HepG2 (cell line): ENCODE measurements around the gene GRIN2C. TPM values are rescaled to one million over a fixed set of nuclear protein-coding genes. Genes with fewer than 3 reads are reported as not detected.

ENCODE experiments used
- AKAP8 ChIP-seq: sonication (generic); formaldehyde crosslinking; IDR thresholded peaks from 2 replicates; pipeline ENCODE4 v1.5.1; 2020; ENCODE audit warnings: mild to moderate bottlenecking, missing genetic modification reagents
- ARID2 ChIP-seq: sonication (generic); formaldehyde crosslinking; IDR thresholded peaks from 2 replicates; pipeline ENCODE4 v1.8.1; 2022; ENCODE audit warnings: mild to moderate bottlenecking, missing genetic modification reagents, borderline replicate concordance
- CCDC6 ChIP-seq: sonication (generic); formaldehyde crosslinking; IDR thresholded peaks from 2 replicates; pipeline ENCODE4 v1.8.1; 2022; ENCODE audit warnings: mild to moderate bottlenecking, missing genetic modification reagents, moderate library complexity
- FOXO1 ChIP-seq: sonication (generic); formaldehyde crosslinking; IDR thresholded peaks from 2 replicates; pipeline ENCODE4 v1.4.0; 2020; ENCODE audit warnings: missing genetic modification reagents
- GABPB1 ChIP-seq: IDR thresholded peaks from 2 replicates; pipeline ENCODE4 v1.6.1; 2016; ENCODE audit warnings: mild to moderate bottlenecking, missing genetic modification reagents, moderate library complexity, missing compliant biosample characterization
- KMT2A ChIP-seq: sonication (generic); formaldehyde crosslinking; IDR thresholded peaks from 2 replicates; pipeline ENCODE4 v1.4.0; 2020; ENCODE audit warnings: missing genetic modification reagents
- MLLT10 ChIP-seq: sonication (generic); formaldehyde crosslinking; IDR thresholded peaks from 2 replicates; pipeline ENCODE4 v1.4.0; 2020; ENCODE audit warnings: missing genetic modification reagents
- MXD4 ChIP-seq: IDR thresholded peaks from 2 replicates; pipeline ENCODE4 v1.6.1; 2016; ENCODE audit warnings: mild to moderate bottlenecking, missing biosample characterization, missing genetic modification reagents
- PHF21A ChIP-seq: sonication (generic); formaldehyde crosslinking; IDR thresholded peaks from 2 replicates; pipeline ENCODE4 v1.5.0; 2020; ENCODE audit warnings: mild to moderate bottlenecking, missing genetic modification reagents
- SKI ChIP-seq: fragments of 450-650 bp; IDR thresholded peaks from one replicate; pipeline ENCODE4 v1.6.1; 2018; ENCODE audit warnings: mild to moderate bottlenecking; ENCODE audit not compliant: partially characterized antibody
- SMARCE1 ChIP-seq: fragments of 450-650 bp; IDR thresholded peaks from 2 replicates; pipeline ENCODE4 v1.6.1; 2017; ENCODE audit warnings: borderline replicate concordance
- SSRP1 ChIP-seq: IDR thresholded peaks from 2 replicates; pipeline ENCODE4 v1.6.1; 2016; ENCODE audit warnings: control low read depth
- ZMYM3 ChIP-seq: sonication (generic); formaldehyde crosslinking; IDR thresholded peaks from 2 replicates; pipeline ENCODE4 v1.5.1; 2020; ENCODE audit warnings: mild to moderate bottlenecking, missing genetic modification reagents
- ZNF225 ChIP-seq: sonication (generic); formaldehyde crosslinking; IDR thresholded peaks from 2 replicates; pipeline ENCODE4 v1.4.0; 2020; ENCODE audit warnings: mild to moderate bottlenecking, missing genetic modification reagents
- ZNF317 ChIP-seq: sonication (generic); formaldehyde crosslinking; IDR thresholded peaks from 2 replicates; pipeline ENCODE4 v1.5.0; 2020; ENCODE audit warnings: mild to moderate bottlenecking, missing genetic modification reagents
- ZNF326 ChIP-seq: sonication (generic); formaldehyde crosslinking; IDR thresholded peaks from 2 replicates; pipeline ENCODE4 v1.4.0; 2020; ENCODE audit warnings: missing genetic modification reagents, borderline replicate concordance
- ZNF331 ChIP-seq: sonication (generic); formaldehyde crosslinking; IDR thresholded peaks from 2 replicates; pipeline ENCODE4 v1.4.0; 2020; ENCODE audit warnings: missing genetic modification reagents
- ZNF550 ChIP-seq: sonication (generic); formaldehyde crosslinking; IDR thresholded peaks from 2 replicates; pipeline ENCODE4 v1.4.0; 2020; ENCODE audit warnings: mild to moderate bottlenecking, missing genetic modification reagents, borderline replicate concordance
- ZSCAN9 ChIP-seq: IDR thresholded peaks from 2 replicates; pipeline ENCODE4 v1.6.1; 2016; ENCODE audit warnings: borderline replicate concordance
- ZZZ3 ChIP-seq: sonication (generic); formaldehyde crosslinking; IDR thresholded peaks from 2 replicates; pipeline ENCODE4 v1.4.0; 2020; ENCODE audit warnings: missing genetic modification reagents, mild to moderate bottlenecking, borderline replicate concordance
- polyA plus RNA-seq, 8 experiments: library from polyadenylated mRNA; depleted of rRNA in 3 of 8; stranded (reverse) in 7 of 8; unstranded in 1 of 8; fragments of >200 nt; fragmentation: Illumina TruSeq in 4 of 8; extraction: Trizol in 4 of 8; gene quantifications; 2 replicates each; pipeline versions ENCODE4 v1.2.1 to v1.2.3, GENCODE V29; 2011 to 2016; ENCODE audit warnings: low read depth in 4 of 8, missing spikeins in 1 of 8, mixed read lengths in 1 of 8; ENCODE audit not compliant: insufficient read depth in 1 of 8
- total RNA-seq, 5 experiments: library from RNA; depleted of rRNA; stranded (reverse); fragments of >200 nt; fragmentation: Illumina TruSeq; extraction: Trizol; gene quantifications; 2 replicates each; pipeline ENCODE4 v1.2.3, GENCODE V29; 2016; ENCODE audit warnings: low read depth in 1 of 5
- TF ChIP-seq, protein P1 (sequence below), 2 experiments: sonication (generic) in 1 of 2; formaldehyde crosslinking in 1 of 2; IDR thresholded peaks; 2 replicates each; pipeline versions ENCODE4 v1.5.1 to v1.6.1; 2011 to 2020; ENCODE audit warnings: borderline replicate concordance in 1 of 2, low read depth in 1 of 2, low read length in 1 of 2, mild to moderate bottlenecking in 1 of 2, missing genetic modification reagents in 1 of 2, moderate library complexity in 1 of 2
- TF ChIP-seq, protein P2 (sequence below): sonication (generic); formaldehyde crosslinking; IDR thresholded peaks from 2 replicates; pipeline ENCODE4 v1.9.0; 2022; ENCODE audit warnings: low read depth, missing genetic modification reagents
- TF ChIP-seq, protein P3 (sequence below): IDR thresholded peaks from 2 replicates; pipeline ENCODE4 v1.6.1; 2016; ENCODE audit warnings: mild to moderate bottlenecking, missing biosample characterization, missing genetic modification reagents
- TF ChIP-seq, protein P4 (sequence below): sonication (generic); formaldehyde crosslinking; IDR thresholded peaks from 2 replicates; pipeline ENCODE4 v1.5.0; 2020; ENCODE audit warnings: mild to moderate bottlenecking, missing genetic modification reagents

The GRIN2C gene
- total and polyA plus RNA-seq, 2 of the 13 experiments (the other 11 are each of a cell fraction or from before 2014, with no cell fraction given), result 0.03 to 0.11 TPM

DNA sequence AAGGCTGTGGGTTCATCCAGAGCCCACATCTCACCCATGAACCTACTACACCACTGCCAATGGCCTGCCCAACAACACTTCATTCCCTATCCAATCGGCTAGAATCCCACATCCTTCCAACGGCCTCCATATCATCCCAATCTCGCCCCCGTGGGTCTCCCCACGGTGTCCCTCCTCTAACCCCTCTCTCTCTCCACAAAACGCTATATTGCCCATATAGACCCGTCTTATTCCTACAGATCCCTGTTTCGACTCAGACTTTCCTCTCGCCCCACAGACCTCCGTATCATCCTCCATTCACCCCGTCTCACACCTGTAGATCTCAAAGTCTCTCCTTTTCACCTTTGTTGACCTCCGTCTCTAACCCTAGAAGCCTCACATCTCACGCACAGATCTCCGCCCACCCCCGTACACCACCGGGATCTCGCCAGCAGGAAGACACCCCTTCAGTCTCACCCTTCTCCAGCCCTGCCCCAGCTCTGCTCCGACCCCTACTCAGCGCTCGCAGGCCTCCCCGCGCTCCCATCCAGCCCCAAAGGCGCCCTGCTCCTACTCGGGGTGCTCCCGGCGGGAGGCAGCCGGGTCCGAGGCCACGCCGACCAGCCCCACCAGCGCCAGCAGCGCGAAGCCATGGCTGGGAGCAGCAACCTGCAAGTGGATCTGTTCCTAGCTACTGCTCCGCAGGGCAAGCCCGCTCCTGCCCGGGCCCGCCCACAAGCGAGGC, 12.8 kb upstream of the GRIN2C start, which contains the start of gene FDXR (continued):
- TF ChIP-seq, protein P1, sequence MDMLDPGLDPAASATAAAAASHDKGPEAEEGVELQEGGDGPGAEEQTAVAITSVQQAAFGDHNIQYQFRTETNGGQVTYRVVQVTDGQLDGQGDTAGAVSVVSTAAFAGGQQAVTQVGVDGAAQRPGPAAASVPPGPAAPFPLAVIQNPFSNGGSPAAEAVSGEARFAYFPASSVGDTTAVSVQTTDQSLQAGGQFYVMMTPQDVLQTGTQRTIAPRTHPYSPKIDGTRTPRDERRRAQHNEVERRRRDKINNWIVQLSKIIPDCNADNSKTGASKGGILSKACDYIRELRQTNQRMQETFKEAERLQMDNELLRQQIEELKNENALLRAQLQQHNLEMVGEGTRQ (IDR thresholded peaks at IDR 0.05; ENCODE audit: low read depth, low read length), result no peak
- TF ChIP-seq, protein P1 (CRISPR knock-in tag; IDR thresholded peaks at IDR 0.05; ENCODE audit: borderline replicate concordance), result no peak
- TF ChIP-seq KMT2A (peak; percentile 48; the same call in 1 of the 2 replicates), ZNF326 (CRISPR knock-in tag) (peak; percentile 62; the same call in 1 of the 2 replicates), GABPB1 (CRISPR knock-in tag) (peak; percentile 73; the same call in 1 of the 2 replicates), MLLT10 (CRISPR knock-in tag) (no peak), ZNF225 (CRISPR knock-in tag) (peak; percentile 44; the same call in 1 of the 2 replicates), ZSCAN9 (CRISPR knock-in tag) (0 out of 2 replicates have a peak, but pooled peaks have one; percentile 85), ZZZ3 (no peak), SSRP1 (no peak), PHF21A (no peak), SKI (no peak), ZMYM3 (CRISPR knock-in tag) (peak; percentile 63; the same call in 1 of the 2 replicates), ZNF550 (CRISPR knock-in tag) (no peak), AKAP8 (peak; percentile 21; the same call in 1 of the 2 replicates), ZNF317 (peak; percentile 50), ARID2 (CRISPR knock-in tag) (peak; percentile 97), MXD4 (peak; percentile 40; the same call in 1 of the 2 replicates), CCDC6 (CRISPR knock-in tag) (no peak), SMARCE1 (no peak), FOXO1 (CRISPR knock-in tag) (peak; percentile 74; the same call in 1 of the 2 replicates), ZNF331 (CRISPR knock-in tag) (peak; percentile 86)
- TF ChIP-seq, protein P2, sequence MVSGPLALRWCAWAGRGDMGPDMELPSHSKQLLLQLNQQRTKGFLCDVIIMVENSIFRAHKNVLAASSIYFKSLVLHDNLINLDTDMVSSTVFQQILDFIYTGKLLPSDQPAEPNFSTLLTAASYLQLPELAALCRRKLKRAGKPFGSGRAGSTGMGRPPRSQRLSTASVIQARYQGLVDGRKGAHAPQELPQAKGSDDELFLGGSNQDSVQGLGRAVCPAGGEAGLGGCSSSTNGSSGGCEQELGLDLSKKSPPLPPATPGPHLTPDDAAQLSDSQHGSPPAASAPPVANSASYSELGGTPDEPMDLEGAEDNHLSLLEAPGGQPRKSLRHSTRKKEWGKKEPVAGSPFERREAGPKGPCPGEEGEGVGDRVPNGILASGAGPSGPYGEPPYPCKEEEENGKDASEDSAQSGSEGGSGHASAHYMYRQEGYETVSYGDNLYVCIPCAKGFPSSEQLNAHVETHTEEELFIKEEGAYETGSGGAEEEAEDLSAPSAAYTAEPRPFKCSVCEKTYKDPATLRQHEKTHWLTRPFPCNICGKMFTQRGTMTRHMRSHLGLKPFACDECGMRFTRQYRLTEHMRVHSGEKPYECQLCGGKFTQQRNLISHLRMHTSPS (CRISPR knock-in tag), result no peak
- TF ChIP-seq, protein P3, sequence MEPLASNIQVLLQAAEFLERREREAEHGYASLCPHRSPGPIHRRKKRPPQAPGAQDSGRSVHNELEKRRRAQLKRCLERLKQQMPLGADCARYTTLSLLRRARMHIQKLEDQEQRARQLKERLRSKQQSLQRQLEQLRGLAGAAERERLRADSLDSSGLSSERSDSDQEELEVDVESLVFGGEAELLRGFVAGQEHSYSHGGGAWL, result peak; percentile 79
- TF ChIP-seq, protein P4, sequence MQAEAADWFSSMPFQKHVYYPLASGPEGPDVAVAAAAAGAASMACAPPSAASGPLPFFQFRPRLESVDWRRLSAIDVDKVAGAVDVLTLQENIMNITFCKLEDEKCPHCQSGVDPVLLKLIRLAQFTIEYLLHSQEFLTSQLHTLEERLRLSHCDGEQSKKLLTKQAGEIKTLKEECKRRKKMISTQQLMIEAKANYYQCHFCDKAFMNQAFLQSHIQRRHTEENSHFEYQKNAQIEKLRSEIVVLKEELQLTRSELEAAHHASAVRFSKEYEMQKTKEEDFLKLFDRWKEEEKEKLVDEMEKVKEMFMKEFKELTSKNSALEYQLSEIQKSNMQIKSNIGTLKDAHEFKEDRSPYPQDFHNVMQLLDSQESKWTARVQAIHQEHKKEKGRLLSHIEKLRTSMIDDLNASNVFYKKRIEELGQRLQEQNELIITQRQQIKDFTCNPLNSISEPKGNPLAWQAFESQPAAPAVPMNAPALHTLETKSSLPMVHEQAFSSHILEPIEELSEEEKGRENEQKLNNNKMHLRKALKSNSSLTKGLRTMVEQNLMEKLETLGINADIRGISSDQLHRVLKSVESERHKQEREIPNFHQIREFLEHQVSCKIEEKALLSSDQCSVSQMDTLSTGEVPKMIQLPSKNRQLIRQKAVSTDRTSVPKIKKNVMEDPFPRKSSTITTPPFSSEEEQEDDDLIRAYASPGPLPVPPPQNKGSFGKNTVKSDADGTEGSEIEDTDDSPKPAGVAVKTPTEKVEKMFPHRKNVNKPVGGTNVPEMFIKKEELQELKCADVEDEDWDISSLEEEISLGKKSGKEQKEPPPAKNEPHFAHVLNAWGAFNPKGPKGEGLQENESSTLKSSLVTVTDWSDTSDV (CRISPR knock-in tag), result 0 out of 2 replicates have a peak, but pooled peaks have one; percentile 76
